ENCODE measurements around the gene UBA6.
"Not testable (repeated sequence)": the region's sequence is repeated elsewhere in the genome, so short reads cannot be mapped to it uniquely, and the experiment has no call there.

Gene UBA6

GRCh38 chr4:67660418-67660817, 40.5 kb downstream of the UBA6 start:
- no peak for DNase-seq (ENCODE audit: low read depth)

DNA sequence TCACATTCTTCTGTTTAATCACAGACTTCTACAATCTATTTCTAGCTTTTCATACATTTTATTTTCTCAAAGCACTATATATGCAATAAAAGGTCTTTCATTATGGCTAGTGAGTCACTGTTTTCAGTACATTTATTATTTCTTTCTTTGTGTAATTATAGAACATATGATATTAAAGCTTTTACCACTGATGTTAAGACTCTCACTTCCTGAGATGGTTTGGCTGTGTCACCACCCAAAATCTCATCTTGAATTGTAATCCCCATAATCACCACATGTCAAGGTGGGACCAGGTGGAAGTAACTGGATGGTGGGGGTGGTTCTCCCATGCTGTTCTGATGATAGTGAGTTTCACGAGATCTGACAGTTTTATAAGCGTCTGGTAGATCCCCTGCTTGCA, 41.9 kb downstream of the UBA6 start:
- no peak for DNase-seq (ENCODE audit: low read depth)

- no peak for DNase-seq (ENCODE audit: low read depth)
Measured at GRCh38 chr4:67658302-67658701, 42.7 kb downstream of the UBA6 start.

- no peak for DNase-seq (ENCODE audit: low read depth)
Measured at GRCh38 chr4:67651536-67651935, 49.4 kb downstream of the UBA6 start.

GRCh38 chr4:67638136-67638535, 62.8 kb downstream of the UBA6 start:
- DNase-seq (ENCODE audit: low read depth): no peak

- DNase-seq (ENCODE audit: low read depth): not testable (repeated sequence)
Measured at GRCh38 chr4:67636978-67637377, 64.0 kb downstream of the UBA6 start.

- DNase-seq (ENCODE audit: low read depth): no peak
Measured at GRCh38 chr4:67635331-67635730, 65.6 kb downstream of the UBA6 start.

GRCh38 chr4:67634741-67635140, 66.2 kb downstream of the UBA6 start:
- no peak for DNase-seq (ENCODE audit: low read depth)

- no peak for DNase-seq (ENCODE audit: low read depth)
Measured at GRCh38 chr4:67632492-67632891, 68.5 kb downstream of the UBA6 start.

DNA sequence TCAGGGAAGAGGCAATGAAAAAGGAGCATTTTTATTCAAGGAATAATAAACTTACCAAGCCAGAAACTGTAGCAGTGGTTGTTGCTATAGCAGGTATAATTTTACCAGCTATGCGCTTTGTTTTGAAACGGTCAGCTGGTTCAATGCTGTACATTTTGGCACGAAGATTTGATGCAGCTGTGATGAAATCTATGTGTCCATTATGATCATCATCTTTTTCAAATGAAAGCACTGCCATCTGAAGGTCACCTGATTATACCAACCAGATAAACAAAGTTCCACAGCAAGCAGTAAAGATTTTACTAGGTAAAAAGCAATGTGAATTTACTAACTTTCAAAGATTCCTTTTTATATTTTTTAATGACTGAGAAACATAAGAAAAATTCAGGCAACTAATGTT, 76.0 kb downstream of the UBA6 start:
- DNase-seq (ENCODE audit: low read depth): no peak

- DNase-seq (ENCODE audit: low read depth): no peak
Measured at GRCh38 chr4:67616478-67616877, 84.5 kb downstream of the UBA6 start.

- no peak for DNase-seq (ENCODE audit: low read depth)
Measured at GRCh38 chr4:67615119-67615518, 85.8 kb downstream of the UBA6 start.

GRCh38 chr4:67614186-67614585, 86.8 kb downstream of the UBA6 start:
- DNase-seq (ENCODE audit: low read depth): no peak

DNA sequence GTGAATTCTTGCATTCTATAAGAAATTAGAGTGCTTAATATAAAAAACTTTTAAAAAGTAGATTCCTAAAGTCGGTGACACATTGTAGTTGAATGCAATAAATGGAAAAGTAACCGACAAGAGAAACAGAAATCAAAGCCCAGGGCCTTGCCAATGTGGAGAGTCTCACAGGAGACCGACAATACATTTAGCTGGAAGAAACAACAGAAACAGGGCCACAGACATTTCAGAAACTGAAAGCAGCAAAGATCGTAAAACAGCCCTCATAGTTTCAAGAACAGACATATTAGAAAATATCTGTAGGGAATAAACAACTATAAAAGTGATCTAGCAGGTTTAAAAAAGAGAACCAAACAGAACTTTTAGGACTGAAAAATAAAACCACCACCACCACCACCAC, 92.9 kb downstream of the UBA6 start:
- DNase-seq (ENCODE audit: low read depth): no peak

DNA sequence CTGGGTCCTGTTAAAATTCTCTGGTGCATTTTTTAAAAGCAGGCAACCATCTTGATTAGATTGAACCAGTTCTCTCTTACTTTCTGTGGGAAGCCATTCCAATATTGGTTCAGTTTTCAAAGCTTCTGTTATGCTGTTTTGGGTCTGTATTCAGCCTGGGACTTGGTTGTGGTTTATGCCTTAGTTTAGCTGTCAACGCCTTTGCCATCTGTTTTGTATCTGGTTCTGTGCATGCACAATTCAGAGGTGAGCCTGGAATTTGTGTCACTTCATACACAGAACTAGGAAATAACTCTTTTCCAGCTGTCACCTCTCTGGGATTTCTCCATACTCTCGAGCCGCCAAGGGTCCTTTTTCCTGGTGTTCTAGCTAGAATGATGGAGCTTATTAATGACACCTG, 96.2 kb downstream of the UBA6 start:
- no peak for DNase-seq (ENCODE audit: low read depth)

DNA sequence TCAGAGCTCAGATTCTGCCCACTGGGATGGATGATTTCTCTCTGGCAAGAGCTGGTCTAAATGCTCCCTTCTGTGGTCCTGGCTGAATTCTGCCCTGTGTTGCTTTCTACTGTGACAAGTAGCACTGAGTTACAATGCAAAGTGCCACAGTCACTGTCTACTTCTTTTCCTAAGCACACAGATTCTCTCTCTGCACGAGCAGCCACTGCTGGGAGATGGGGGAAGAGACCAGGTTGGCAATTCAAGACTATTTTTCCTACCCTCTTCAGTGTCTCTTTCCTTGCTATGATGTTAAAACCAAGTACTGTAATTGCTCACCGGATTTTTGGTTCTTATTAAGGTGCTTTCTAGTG, 97.0 kb downstream of the UBA6 start:
- DNase-seq (ENCODE audit: low read depth): no peak

GRCh38 chr4:67603310-67604028, 97.5 kb downstream of the UBA6 start:
- DNase-seq (ENCODE audit: low read depth): no peak

DNA sequence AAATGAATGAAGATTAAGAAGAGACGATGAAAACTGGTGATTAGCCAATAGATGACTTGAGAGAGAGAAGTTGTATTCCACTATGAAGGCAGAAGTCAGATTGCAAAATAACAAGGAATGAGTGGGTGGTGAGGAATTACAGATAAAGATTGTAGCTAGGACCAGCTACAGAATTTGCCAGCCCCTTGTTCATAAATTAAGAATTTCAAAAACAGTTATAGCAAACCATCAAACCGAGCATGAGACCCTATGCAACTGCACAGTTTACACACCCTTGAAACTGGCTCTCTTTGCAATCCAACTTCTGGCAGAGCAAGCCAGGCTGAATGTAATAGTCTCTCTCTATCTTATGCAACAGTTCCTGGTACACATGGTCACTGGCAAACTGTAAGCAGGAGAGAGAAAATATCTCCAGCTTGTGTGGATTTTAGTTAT, 107.2 kb downstream of the UBA6 start:
- DNase-seq (ENCODE audit: low read depth): no peak

DNA sequence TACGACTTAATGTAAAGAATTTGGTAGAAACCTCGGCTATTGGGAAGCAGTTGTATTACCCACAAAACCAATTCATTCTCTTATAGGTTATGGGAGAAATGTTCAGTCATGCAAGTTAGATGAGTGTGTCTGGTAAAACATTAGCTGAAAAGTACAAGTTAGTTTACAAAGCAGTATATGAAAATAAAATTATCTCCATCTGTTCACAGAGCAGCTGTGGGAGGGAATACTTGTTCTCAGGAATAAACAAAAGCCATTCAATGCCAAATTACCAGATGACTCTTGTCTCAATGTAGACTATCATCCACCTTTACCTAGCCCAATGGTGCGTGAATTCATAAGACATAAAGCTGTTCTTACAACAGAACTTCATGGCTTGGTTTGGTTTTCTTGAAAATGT, 113.8 kb downstream of the UBA6 start:
- DNase-seq (ENCODE audit: low read depth): no peak

DNA sequence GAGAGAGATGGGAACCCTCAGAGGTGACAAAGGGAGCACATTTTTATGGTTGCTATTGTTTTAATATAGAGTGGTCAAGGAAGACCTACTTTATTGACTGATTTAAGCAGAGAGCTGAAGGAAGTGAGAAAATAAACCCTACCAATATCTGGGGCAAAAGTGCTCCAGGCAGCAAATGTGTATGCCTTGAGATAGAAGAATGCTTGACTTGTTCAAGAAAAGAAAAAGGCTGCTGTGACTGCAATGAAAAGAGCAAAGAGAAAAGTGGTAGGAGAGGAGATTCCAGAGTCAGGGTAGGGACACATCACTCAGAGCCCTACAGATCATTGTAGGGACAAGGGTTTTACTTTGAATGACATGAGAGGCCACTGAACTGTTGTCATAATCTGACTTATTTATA, 116.5 kb downstream of the UBA6 start:
- DNase-seq (ENCODE audit: low read depth): no peak

DNA sequence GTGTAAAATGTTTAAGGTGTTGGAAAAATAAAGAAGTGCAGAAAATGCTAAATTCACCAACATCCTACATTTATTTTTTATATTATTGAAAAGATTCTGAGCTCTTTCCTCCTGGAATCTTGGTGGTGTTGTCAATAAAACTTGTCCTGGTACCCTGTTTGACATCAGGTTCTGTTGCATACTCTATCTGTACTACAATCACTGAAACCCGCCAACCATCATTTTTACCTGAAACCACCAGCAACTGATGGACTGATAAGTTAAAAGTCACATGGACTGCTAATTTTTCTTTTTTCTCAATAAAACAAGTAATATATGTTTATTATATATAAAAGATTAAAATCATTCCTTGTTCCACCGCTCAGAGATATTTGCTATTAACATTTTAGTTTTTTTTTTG, 119.0 kb downstream of the UBA6 start:
- DNase-seq (ENCODE audit: low read depth): no peak

DNA sequence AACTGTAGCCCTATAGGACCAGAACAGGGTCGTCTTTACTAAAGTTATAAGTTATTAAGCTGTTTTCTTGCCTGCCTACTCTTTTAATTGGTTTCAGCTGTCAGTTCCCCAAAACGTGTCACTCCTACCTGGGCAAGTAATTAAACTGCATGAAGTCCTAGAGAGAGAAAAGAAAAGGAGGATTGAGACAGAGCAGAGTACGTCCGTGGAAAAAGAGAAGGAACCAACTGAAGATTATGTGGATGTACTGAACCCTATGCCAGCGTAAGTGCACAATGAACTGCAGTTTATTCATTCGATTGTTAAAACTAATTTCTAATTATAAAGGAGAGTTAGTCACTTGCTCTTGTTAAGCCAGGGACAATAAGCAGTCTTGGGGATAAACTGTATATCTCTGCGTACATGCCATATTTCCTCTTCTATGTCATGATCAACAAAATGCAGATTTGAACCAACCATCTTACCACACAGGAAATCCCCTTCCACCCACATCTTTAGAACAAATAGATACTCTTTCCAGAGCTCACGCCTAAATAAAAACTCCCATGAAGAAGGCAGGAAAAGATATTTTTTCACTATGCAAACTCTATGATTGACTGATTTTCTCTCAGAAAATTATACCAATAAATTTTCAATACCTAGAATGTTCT, 119.6 kb downstream of the UBA6 start:
- DNase-seq (ENCODE audit: low read depth): no peak

- DNase-seq (ENCODE audit: low read depth): no peak
Measured at GRCh38 chr4:67580577-67580976, 120.4 kb downstream of the UBA6 start.

GRCh38 chr4:67576538-67576937, 124.4 kb downstream of the UBA6 start:
- no peak for DNase-seq (ENCODE audit: low read depth)
